GM23338 (cell line): ENCODE data around the gene MAP4.

Experiments
- CTCF ChIP-seq, 2 experiments: fragments of 200-600 bp in 1 of 2; sonication (generic) in 1 of 2; conservative IDR thresholded peaks; 2 replicates each; pipeline versions ENCODE4 v1.5.1 to v1.6.1; 2016 to 2017; ENCODE audit warnings: antibody characterized with exemption in 2 of 2, low read depth in 2 of 2, mild to moderate bottlenecking in 2 of 2, moderate library complexity in 1 of 2
- EZH2 ChIP-seq: fragments of 200-600 bp; sonication (generic); IDR thresholded peaks from one replicate; pipeline ENCODE4 v1.8.0; 2017; ENCODE audit warnings: antibody characterized with exemption, mild to moderate bottlenecking, low read depth; ENCODE audit not compliant: unreplicated experiment
- EZH2phosphoT487 ChIP-seq: fragments of 200-600 bp; sonication (generic); IDR thresholded peaks from one replicate; pipeline ENCODE4 v1.8.1; 2018; ENCODE audit warnings: antibody characterized with exemption; ENCODE audit not compliant: unreplicated experiment
- JUNB ChIP-seq: IDR thresholded peaks from one replicate; pipeline ENCODE4 v1.6.1; 2016; ENCODE audit warnings: antibody characterized with exemption; ENCODE audit not compliant: unreplicated experiment
- POLR2AphosphoS5 ChIP-seq: IDR thresholded peaks from 2 replicates; pipeline ENCODE4 v1.6.1; 2016; ENCODE audit warnings: antibody characterized with exemption, low read depth
- REST ChIP-seq: IDR thresholded peaks from one replicate; pipeline ENCODE4 v1.6.1; 2018; ENCODE audit warnings: antibody characterized with exemption; ENCODE audit not compliant: unreplicated experiment

GRCh38 chr3:47978386-47978785 is 37.8 kb downstream of the MAP4 start:
- TF ChIP-seq CTCF (conservative IDR thresholded peaks at IDR 0.05; ENCODE audit: low read depth in 2 of 2) (no peak), EZH2 (no peak), REST (no peak), JUNB (no peak), POLR2AphosphoS5 (no peak), EZH2phosphoT487 (no peak)
